Lower leg skin (tissue), 3 donors: Measurements from ENCODE around the gene LRIG1.

Source experiments
- CTCF ChIP-seq, 3 donors: fragments of 450-650 bp; IDR thresholded peaks; one replicate each; pipeline ENCODE4 v1.5.1; 2016; ENCODE audit warnings: antibody characterized with exemption in 3 of 3, mild to moderate bottlenecking in 3 of 3, moderate library complexity in 2 of 3
- POLR2A ChIP-seq, 2 donors: fragments of 450-650 bp; IDR thresholded peaks; one replicate each; pipeline ENCODE4 v1.6.1; 2016 to 2017; ENCODE audit warnings: antibody characterized with exemption in 2 of 2, mild to moderate bottlenecking in 1 of 2, moderate library complexity in 1 of 2

GRCh38 chr3:66396161-66396760 lies 104.6 kb downstream of the LRIG1 start:
- TF ChIP-seq CTCF (IDR thresholded peaks at IDR 0.05) (no peak), POLR2A (IDR thresholded peaks at IDR 0.05) (no peak)
